ENCODE results near the gene LASP1NB.
"Not testable (repeated sequence)": the region's sequence is repeated elsewhere in the genome, so short reads cannot be mapped to it uniquely, and the experiment has no call there.

LASP1NB gene

GRCh38 chr17:38916771-38917170, 8.6 kb upstream of the LASP1NB start:
- DNase-seq (ENCODE audit: low spot score), result no peak

DNA sequence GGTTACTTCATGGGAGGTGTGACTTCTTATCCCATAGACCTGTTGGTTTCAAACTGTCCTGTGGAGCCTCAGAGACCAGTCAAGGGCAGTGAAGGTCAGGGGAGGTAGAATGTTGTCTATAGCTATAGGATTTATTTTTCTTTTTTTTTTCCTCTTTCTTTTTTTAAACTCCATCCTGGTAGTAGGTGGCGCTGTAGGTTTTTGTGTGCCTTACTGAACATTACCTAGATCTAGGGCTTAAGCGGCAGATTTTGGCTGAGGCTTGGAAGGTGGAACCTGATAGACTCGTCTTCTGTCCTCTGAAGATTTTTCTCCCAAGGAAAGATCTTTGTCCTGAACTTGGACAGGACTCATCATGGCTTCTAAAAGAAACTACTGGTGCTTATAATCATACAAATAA, 8.2 kb upstream of the LASP1NB start:
- no peak for DNase-seq (ENCODE audit: low spot score)

DNA sequence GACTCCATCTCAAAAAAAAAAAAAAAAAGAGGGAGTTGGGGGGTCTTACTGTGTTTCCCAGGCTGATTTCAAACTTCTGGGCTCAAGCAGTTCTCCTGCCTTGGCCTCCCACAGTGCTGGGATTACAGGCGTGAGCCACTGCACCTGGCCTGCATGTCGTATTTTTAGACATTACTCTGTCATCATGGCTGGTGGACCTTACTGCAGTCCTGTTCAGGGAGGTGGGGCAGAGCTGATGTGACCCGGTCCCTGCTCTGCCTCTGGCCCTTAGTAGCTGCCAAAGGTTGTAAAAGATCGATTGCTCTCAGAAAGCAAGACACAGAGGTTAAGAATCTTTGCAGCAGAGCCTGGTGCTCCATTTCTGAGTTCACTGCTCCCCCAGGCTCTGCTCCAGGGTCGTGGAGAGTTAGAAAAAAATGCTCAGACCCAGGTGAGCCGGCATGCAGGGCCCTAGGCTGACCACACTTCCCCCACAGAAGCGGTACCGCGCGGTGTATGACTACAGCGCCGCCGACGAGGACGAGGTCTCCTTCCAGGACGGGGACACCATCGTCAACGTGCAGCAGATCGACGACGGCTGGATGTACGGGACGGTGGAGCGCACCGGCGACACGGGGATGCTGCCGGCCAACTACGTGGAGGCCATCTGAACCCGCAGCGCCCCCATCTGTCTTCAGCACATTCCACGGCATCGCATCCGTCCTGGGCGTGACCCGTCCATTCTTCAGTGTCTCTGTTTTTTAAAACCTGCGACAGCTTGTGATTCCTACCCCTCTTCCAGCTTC, 7.1 kb upstream of the LASP1NB start:
- no peak for DNase-seq (ENCODE audit: low spot score)

- no peak for DNase-seq (ENCODE audit: low spot score)
These were observed 6.5 kb upstream of the LASP1NB start for GRCh38 chr17:38918916-38919315.

GRCh38 chr17:38919316-38920078, 5.9 kb upstream of the LASP1NB start:
- no peak for DNase-seq (ENCODE audit: low spot score)

DNA sequence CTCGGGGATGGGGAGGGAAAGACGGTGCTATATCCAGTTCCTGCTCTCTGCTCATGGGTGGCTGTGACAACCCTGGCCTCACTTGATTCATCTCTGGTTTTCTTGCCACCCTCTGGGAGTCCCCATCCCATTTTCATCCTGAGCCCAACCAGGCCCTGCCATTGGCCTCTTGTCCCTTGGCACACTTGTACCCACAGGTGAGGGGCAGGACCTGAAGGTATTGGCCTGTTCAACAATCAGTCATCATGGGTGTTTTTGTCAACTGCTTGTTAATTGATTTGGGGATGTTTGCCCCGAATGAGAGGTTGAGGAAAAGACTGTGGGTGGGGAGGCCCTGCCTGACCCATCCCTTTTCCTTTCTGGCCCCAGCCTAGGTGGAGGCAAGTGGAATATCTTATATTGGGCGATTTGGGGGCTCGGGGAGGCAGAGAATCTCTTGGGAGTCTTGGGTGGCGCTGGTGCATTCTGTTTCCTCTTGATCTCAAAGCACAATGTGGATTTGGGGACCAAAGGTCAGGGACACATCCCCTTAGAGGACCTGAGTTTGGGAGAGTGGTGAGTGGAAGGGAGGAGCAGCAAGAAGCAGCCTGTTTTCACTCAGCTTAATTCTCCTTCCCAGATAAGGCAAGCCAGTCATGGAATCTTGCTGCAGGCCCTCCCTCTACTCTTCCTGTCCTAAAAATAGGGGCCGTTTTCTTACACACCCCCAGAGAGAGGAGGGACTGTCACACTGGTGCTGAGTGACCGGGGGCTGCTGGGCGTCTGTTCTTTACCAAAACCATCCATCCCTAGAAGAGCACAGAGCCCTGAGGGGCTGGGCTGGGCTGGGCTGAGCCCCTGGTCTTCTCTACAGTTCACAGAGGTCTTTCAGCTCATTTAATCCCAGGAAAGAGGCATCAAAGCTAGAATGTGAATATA, 4.8 kb upstream of the LASP1NB start:
- DNase-seq (ENCODE audit: low spot score), result no peak

GRCh38 chr17:38921756-38922411, 3.5 kb upstream of the LASP1NB start:
- no peak for DNase-seq (ENCODE audit: low spot score)

- peak; percentile 69 for DNase-seq (ENCODE audit: low spot score)
These were observed 2.7 kb upstream of the LASP1NB start for GRCh38 chr17:38922538-38923297.

DNA sequence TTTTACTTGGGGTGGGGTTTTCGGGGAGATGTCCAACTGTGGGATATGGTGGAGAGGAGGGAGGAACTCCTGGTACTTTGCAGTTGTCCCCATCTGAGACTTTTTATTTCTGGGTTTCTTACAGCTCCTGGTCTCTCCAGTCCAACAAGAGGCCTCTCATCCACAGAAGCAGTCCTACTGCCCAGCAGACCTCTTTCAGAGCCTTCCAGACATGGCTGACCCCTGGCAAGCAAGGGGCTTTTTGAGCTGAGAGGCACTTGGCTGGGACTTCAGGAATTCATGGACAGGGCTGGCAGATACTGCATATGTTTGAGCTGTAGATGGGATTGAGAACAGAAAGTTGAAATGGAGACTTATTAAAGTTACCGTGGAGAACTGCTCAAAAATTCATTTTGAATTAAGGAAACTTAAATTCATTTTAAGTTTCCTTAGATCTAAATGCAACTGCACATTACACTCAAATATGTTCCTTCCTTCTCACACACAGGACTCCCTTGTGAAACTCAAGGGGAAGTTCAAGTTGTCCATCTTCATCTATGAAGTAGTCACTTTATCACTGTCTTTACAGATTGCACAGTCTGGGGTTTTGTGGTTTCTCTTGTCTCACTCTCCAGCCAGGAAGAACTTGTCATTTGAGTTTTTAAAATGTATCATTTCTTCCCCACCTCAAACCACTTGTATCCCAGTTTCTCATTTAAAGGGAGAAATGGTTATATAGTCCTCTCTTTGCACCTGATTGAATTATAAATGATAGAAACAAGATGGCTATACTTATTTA, 1.1 kb downstream of the LASP1NB start:
- no peak for DNase-seq (ENCODE audit: low spot score)

- not testable (repeated sequence) for DNase-seq (ENCODE audit: low spot score)
These were observed 5.4 kb downstream of the LASP1NB start for GRCh38 chr17:38930782-38931181.

GRCh38 chr17:38933962-38934361, 8.5 kb downstream of the LASP1NB start:
- not testable (repeated sequence) for DNase-seq (ENCODE audit: low spot score)

DNA sequence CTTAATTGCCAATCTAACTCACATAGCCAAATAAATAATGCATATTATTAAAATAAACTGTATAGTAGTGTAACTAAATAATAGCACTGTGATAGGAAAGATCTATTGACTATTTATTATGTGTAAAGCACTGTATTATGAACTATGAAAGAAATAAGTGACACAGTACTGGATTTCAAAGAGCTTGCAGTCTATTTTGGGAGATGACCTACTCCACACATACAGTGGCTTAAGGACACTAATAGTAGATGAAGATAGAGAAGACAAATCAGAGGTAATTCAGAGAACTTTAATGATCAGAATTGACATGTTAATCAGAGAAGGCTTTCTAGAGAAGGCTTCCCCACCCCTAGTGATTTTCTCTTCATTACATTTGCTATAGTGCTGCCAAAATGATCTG, 14.6 kb downstream of the LASP1NB start:
- DNase-seq (ENCODE audit: low spot score), result no peak

GRCh38 chr17:38940404-38940803, 15.0 kb downstream of the LASP1NB start:
- DNase-seq (ENCODE audit: low spot score), result no peak

- DNase-seq (ENCODE audit: low spot score), result no peak
These were observed 17.4 kb downstream of the LASP1NB start for GRCh38 chr17:38942696-38943334.

DNA sequence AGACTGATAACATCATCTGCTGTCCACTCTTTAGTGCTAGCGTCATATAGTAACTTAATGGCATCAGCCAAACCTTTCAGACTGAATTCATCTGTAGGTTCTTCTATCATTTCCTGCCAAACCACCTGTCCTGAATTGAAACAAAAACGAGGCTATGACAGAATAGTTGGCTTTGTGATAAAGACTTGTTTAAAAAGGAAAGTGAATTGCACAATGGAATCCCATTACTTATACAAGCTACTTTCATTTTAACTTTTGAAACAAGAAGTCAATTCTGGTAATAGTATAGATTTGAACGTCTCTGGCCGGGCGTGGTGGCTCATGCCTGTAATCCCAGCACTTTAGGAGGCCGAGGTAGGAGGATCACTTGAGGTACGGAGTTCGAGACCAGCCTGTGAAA, 18.2 kb downstream of the LASP1NB start:
- DNase-seq (ENCODE audit: low spot score), result no peak

DNA sequence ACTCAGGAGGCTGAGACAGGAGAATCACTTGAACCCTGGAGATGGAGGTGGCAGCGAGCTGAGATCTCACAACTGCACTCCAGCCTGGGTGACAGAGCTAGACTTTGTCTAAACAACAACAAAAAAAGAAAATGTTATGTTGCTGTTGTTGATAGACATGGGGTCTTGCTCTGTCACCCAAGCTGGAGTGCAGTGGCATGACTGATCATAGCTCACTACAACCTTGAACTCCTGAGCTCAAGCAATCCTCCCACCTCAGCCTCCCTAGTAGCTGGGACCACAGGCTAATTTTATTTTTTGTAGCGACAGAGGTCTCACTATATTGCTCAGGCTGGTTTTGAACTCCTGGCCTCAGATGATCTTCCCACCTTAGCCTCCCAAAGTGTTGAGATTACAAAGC, 21.8 kb downstream of the LASP1NB start:
- no peak for DNase-seq (ENCODE audit: low spot score)

GRCh38 chr17:38953800-38954199, 28.4 kb downstream of the LASP1NB start:
- DNase-seq (ENCODE audit: low spot score), result not testable (repeated sequence)

DNA sequence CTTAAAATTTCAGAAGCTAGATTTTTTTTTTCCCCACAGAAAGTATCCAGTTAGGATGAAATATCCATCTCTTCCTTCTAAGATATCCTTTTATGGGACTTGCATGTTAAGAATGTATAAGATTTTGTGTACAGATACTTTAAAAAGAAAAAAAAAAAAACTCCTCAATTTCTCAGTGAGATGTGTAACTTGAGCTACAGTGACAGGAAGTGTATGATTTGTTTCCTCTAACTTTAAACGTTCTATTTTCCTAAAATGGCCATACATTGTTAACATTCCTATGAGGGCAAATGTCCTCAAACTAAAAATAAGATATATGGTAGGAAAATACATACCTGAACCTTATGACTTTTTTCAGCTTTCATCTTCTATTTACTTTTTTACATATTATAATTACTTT, 32.9 kb downstream of the LASP1NB start:
- DNase-seq (ENCODE audit: low spot score), result peak; percentile 27

GRCh38 chr17:38958756-38959155, 33.3 kb downstream of the LASP1NB start:
- peak; percentile 14 for DNase-seq (ENCODE audit: low spot score)

- no peak for DNase-seq (ENCODE audit: low spot score)
These were observed 34.1 kb downstream of the LASP1NB start for GRCh38 chr17:38959508-38959907.
